Activated CD8-positive, alpha-beta memory T cell treated with anti-CD3 and anti-CD28 coated beads, Interleukin-2, amount 10 ng/mL, durations not matched to agents 7 days and 5 days (primary cell): Measurements from ENCODE around the gene TLL2. TPM values are rescaled to one million over a fixed set of nuclear protein-coding genes. Genes with fewer than 3 reads are reported as not detected.

Experiments
- ATAC-seq: fragments of 150-1000 bp; cut with Tn5 transposase; one replicate; pipeline ENCODE4 v1.10.0; 2021; ENCODE audit warnings: moderate library complexity
- CTCF ChIA-PET: fragments of 350-600 bp; sonication (Branson Sonifier 250); formaldehyde crosslinking; loops from one replicate; lab custom pipeline; 2021; ENCODE audit warnings: antibody characterized with exemption; lab: Charles Lee
- DNase-seq: peaks from one replicate; pipeline ENCODE4 v3.0.0-alpha.2; 2020
- H3K27ac Mint-ChIP-seq: one replicate; pipeline ENCODE4 v1.8.0; 2021; ENCODE audit warnings: mild to moderate bottlenecking, mixed read lengths
- H3K27me3 Mint-ChIP-seq: one replicate; pipeline ENCODE4 v1.8.0; 2021; ENCODE audit warnings: mixed read lengths
- H3K36me3 Mint-ChIP-seq: one replicate; pipeline ENCODE4 v1.8.0; 2021; ENCODE audit warnings: mild to moderate bottlenecking, mixed read lengths
- H3K4me1 Mint-ChIP-seq: one replicate; pipeline ENCODE4 v1.8.0; 2021; ENCODE audit warnings: mixed read lengths
- H3K4me3 Mint-ChIP-seq: one replicate; pipeline ENCODE4 v1.8.0; 2021; ENCODE audit warnings: mild to moderate bottlenecking, moderate library complexity, mixed read lengths
- H3K9me3 Mint-ChIP-seq: one replicate; pipeline ENCODE4 v1.8.0; 2022; ENCODE audit warnings: low read depth, mixed read lengths
- total RNA-seq, 2 experiments: library from RNA; stranded (reverse); gene quantifications; one replicate each; pipeline ENCODE4 v1.2.3, GENCODE V29; 2021

Gene TLL2
- total RNA-seq, 2 experiments from 2014 or later = not detected

DNA sequence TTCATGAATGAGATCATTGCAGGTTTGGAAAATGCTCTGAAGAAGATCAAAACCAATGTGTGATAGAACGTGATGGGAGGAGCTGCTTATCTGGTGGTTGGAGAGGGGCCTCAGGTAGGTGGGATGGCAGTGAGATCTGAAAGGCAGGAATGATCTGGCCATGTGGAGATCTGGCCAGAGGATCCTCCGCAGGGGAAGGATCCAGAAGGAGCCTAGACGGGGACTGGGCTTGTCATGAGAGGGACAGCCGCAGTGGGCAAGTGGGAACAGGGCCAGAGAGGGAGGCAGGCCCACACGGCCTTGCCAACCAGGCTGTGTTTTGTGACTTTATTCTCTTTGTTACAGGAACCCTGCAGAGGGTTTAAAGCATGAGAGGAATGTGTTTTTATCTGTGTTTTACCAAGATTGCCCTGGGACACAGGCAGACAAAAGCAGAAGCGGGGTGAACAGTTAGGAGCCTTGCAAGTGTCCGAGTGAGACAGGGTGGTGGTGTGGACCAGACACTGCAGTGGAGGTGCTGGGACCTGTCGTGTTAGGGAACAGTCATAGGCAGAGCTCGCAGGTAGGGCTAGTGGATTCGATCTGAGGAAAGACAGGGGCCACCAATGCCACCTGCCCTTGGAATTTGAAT, 66.6 kb downstream of the TLL2 start:
- Mint-ChIP-seq H3K9me3 (no peaks in the 10 kb centered on the region), H3K36me3 (no peaks in the 10 kb centered on the region), H3K4me3 (no peak overlapping the region), H3K27me3 (peaks cover 15% of the 10 kb centered on the region), H3K4me1 (no peaks in the 10 kb centered on the region), H3K27ac (no peak overlapping the region)
- no peak for DNase-seq
- CTCF ChIA-PET = no interaction called here
- ATAC-seq = no peak

DNA sequence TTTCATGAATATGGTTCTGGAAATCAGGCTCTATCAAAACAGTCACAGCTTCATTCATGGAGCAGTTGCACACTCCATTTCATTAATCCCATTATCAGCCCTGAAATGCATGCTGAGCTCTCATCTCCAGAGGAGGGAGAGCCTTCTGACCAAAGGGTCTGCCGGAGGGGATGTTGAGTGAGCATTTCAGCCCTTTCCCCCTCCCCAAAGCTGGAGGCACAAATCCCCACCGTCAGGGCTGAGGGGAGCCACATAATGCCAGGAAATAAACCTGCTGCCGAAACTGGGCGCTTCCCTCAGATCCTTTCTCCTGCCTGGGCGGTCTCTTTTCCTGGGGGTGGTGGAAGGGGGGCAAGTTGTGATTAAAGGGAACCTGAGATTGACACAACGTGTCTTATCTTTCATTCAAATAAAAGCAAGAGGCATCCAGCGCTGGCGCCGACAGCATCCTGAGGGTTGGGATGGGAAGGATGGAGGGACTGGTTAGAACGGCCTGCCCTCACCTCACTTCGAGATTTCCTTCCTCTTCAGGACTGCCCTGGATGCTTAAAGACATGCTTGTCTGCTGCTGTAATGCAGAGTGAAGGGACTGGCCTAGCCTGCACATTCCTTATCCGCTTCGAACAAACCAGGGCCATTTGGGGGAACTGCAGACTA, 71.6 kb downstream of the TLL2 start:
- no peak for DNase-seq
- Mint-ChIP-seq H3K27me3 (peaks cover 21% of the 10 kb centered on the region), H3K4me1 (no peaks in the 10 kb centered on the region), H3K36me3 (no peaks in the 10 kb centered on the region), H3K9me3 (peaks cover 2% of the 10 kb centered on the region), H3K27ac (no peak overlapping the region), H3K4me3 (no peak overlapping the region)
- ATAC-seq = no peak
- CTCF ChIA-PET = no interaction called here

DNA sequence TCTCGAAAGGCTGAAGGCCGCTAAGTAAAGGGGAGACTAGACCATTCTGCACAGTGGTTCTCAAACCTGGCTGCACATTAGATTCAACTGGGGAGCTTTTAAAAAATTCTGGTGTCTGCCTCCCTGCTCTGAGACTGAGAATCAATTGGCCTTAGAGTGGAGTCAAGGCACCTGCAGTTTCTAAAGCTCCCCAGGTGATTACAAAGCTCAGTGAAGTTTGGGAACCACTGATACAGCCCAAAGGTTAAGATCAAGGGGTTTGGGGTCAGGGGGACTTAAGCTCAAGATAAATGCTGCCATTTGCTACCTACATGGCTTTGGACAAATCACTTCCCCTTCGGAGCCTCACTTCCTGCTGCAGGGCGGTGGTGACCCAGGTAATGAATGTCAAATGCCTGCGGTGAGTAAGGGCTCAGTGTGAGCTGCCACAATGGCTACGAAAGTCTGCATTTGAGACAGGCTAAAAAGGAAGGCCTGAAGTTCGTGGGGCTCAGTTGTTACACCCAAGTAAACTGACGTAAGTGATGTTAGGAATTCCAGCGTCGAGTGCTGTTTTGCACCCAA, 72.3 kb downstream of the TLL2 start:
- no peaks in the 10 kb centered on the region for H3K36me3 Mint-ChIP-seq

DNA sequence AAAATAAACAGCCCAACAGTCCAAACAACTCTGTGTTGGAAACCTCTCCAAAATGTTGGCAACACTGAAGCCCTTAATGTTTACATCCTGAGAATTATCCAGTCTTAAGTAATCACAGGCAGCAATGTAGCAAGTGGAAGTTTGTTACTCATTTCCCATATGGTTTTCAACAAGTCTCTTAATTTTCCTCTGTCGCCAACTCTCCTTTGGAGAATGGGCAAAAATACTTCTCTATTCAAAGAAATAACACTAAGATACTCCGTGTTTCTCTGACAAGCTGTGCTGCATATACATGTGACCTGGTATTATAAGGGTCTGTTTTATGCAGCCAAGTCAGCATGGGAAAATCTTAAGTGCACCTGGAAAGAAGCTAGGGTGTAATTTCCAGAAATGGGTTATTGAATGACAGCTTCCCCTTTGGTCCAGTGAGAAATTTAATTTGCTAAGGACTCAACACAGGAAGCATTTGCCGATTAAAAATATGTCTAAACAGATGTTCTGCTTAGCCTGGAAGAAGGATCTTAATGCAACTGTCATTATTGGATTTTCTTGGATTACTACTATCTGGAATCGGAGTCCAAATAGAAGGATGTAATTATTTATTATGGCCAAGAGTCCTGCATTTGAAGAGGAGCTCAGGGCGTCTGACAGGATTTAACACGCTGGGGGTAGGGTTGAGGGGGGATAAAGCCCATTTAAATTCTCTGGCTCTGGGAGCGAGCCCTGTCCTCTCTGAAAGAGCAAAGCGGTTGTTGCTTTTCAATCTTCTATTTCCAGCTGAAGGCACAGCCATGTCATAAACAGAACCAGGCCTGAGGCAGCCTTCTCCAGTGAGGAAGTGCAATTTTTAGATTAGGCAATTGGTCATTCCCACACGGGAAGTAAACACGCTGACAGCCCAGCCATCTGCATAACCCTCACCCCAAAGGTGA, 73.1 kb downstream of the TLL2 start:
- H3K4me1 Mint-ChIP-seq = no peaks in the 10 kb centered on the region
- CTCF ChIA-PET = no interaction called here
- H3K4me3 Mint-ChIP-seq = no peak overlapping the region
- no peak overlapping the region for H3K27ac Mint-ChIP-seq
- H3K27me3 Mint-ChIP-seq = peaks cover 18% of the 10 kb centered on the region
- ATAC-seq (no peak), DNase-seq (no peak)
- H3K9me3 Mint-ChIP-seq = peaks cover 2% of the 10 kb centered on the region
- no peaks in the 10 kb centered on the region for H3K36me3 Mint-ChIP-seq

More for the DNA sequence above, 72.3 kb downstream of the TLL2 start:
- no peak for DNase-seq
- Mint-ChIP-seq H3K4me3 (no peak overlapping the region), H3K27ac (no peak overlapping the region), H3K4me1 (no peaks in the 10 kb centered on the region), H3K27me3 (peaks cover 18% of the 10 kb centered on the region), H3K9me3 (peaks cover 2% of the 10 kb centered on the region)
- CTCF ChIA-PET = no interaction called here
- ATAC-seq = no peak

DNA sequence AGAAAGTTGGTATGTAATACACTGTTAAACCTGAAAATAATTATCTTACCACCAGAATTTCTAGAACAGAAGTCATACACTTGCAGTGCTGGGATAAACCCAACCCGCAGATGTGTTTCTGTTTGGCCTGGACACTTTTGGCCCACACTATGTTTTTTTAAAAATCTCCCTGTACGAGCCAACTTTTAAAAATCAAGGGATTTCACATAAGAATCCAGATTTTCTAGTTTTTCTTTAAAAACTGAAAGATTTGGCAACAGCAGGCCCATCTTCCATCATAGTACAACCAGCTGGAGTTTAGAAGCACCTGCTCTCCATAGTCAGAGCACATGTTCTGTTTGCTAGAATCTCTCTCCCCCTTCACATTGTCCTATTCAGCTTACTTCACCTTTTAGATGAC, 74.0 kb downstream of the TLL2 start:
- H3K36me3 Mint-ChIP-seq = no peaks in the 10 kb centered on the region
- no peak overlapping the region for H3K4me3 Mint-ChIP-seq
- H3K27me3 Mint-ChIP-seq = peaks cover 19% of the 10 kb centered on the region
- CTCF ChIA-PET = no interaction called here
- peaks cover 2% of the 10 kb centered on the region for H3K9me3 Mint-ChIP-seq
- no peak for DNase-seq
- ATAC-seq = no peak
- H3K4me1 Mint-ChIP-seq = no peaks in the 10 kb centered on the region
- H3K27ac Mint-ChIP-seq = no peak overlapping the region

DNA sequence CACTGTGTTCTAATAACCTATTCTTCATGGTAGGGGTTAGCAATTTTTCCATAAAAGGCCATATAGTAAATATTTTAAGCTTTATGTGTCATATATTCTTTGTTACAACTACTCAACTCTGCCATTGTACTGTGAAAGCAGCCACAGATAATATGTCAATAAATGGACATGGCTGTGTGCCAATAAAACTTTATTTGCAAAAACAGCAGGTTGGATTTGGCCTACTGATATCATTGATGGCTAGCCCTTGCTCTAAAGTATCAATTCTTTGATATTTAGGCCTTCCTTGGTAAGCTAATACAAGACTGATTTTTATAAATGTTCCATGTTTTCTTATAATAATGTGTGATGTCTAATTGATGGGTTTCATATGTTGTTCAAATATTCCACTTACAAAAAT, 77.7 kb downstream of the TLL2 start:
- Mint-ChIP-seq H3K9me3 (peaks cover 2% of the 10 kb centered on the region), H3K27me3 (peaks cover 22% of the 10 kb centered on the region), H3K4me1 (no peaks in the 10 kb centered on the region), H3K4me3 (no peak overlapping the region), H3K27ac (no peak overlapping the region), H3K36me3 (no peaks in the 10 kb centered on the region)
- CTCF ChIA-PET = no interaction called here
- no peak for DNase-seq
- ATAC-seq = no peak

DNA sequence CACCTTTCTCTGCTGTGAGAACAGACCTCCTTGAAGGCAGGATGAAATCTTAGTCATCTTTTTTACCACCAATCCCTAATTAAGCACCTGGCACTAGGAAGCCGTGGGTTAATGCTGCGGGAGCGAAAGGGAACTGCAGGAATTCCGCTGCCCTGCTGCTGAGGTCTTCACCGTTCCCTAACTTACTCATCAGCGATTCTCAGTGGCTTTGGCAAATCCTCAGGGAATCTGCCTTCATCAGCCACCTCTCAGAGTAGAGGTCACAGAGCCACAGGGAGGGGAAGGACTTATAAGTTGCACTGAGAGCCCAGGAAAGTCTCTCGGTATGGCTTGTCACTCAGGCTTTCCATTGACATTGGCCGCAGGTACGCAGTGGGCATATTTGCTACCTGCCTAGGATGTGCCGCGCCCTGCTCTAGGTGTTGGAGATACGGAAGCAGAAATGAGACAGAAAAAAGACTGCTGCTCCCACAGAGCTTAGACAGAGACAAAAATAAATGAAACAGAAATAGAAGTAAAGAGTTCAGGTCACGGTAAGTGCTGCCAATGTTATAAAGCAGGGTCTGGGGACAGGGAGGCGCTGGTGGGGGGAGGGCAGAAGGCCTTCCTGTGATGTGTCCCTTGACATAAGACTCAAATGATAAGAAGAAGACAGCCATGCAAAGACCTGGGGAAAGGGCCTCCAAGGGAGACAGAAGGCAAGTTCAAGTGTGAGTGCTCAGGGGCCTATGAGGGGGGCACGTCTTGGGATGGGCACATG, 82.3 kb downstream of the TLL2 start:
- Mint-ChIP-seq H3K4me3 (no peak overlapping the region), H3K36me3 (no peaks in the 10 kb centered on the region), H3K4me1 (no peaks in the 10 kb centered on the region), H3K27me3 (peaks cover 34% of the 10 kb centered on the region), H3K9me3 (no peaks in the 10 kb centered on the region), H3K27ac (no peak overlapping the region)
- no peak for ATAC-seq
- CTCF ChIA-PET = no interaction called here
- no peak for DNase-seq

DNA sequence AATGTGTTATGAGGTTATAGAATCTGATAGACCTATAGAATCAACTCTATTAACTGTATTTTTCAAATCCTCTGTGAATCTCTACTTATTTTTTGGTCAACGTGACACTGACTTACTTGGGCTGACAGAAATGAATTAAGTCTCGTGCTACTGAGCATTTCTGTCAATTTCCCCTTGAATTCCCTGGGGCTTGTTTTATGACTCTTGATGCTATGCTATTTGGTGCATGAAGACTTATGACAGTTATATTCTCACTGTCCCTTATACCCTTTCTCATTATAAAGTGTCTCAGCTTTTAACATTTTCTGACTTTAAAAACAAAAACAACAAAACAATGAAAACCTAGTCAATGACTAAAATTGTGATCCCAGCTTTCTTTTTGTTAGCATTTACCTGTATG, 86.4 kb downstream of the TLL2 start:
- H3K9me3 Mint-ChIP-seq = no peaks in the 10 kb centered on the region
- peaks cover 54% of the 10 kb centered on the region for H3K27me3 Mint-ChIP-seq
- ATAC-seq = no peak
- CTCF ChIA-PET = no interaction called here
- H3K36me3 Mint-ChIP-seq = no peaks in the 10 kb centered on the region
- no peak overlapping the region for H3K27ac Mint-ChIP-seq
- no peaks in the 10 kb centered on the region for H3K4me1 Mint-ChIP-seq
- no peak overlapping the region for H3K4me3 Mint-ChIP-seq
- no peak for DNase-seq

DNA sequence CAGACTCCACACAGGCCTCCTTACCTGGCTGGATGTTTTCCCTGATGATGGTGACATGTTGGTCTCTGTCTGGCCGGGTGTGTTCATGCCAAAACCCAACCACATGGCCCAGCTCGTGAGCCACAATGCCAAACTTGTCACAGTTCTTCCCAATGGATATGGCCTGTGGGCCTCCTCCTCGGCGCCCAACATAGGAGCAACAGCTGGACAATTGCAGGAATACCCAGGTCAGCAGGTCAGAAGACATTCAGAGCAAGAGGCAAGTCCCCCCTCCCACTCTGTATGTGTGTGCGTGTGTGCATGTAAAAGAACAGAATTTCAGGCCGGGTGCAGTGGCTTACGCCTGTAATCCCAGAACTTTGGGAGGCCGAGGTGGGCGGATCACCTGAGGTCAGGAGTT, 91.2 kb downstream of the TLL2 start:
- H3K36me3 Mint-ChIP-seq = no peaks in the 10 kb centered on the region
- peaks cover 36% of the 10 kb centered on the region for H3K27me3 Mint-ChIP-seq
- no peaks in the 10 kb centered on the region for H3K4me1 Mint-ChIP-seq
- DNase-seq = no peak
- H3K27ac Mint-ChIP-seq = no peak overlapping the region
- no peaks in the 10 kb centered on the region for H3K9me3 Mint-ChIP-seq
- H3K4me3 Mint-ChIP-seq = no peak overlapping the region
- CTCF ChIA-PET = no interaction called here
- no peak for ATAC-seq

DNA sequence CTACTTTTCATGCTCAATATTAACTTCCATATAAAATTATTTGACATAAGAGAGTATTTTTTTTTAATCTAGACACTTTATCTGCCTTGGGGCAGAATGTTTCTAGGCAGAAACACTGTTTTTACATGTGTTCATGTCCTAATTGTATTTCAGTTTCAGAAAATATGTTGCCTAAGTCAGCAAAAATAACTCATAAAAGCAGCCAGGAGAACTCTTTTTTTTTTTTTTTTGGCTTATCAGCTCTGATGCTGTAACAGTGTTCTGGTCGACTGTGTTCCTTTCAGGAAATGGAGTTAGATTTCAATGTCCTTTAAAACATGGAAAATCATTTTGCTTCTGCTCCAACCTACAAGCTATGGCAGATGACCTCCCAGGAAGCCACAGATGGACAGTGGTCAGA, 91.7 kb downstream of the TLL2 start:
- Mint-ChIP-seq H3K36me3 (no peaks in the 10 kb centered on the region), H3K4me1 (no peaks in the 10 kb centered on the region), H3K4me3 (no peak overlapping the region), H3K9me3 (no peaks in the 10 kb centered on the region), H3K27ac (no peak overlapping the region), H3K27me3 (peaks cover 32% of the 10 kb centered on the region)
- no peak for ATAC-seq
- CTCF ChIA-PET = no interaction called here
- no peak for DNase-seq

DNA sequence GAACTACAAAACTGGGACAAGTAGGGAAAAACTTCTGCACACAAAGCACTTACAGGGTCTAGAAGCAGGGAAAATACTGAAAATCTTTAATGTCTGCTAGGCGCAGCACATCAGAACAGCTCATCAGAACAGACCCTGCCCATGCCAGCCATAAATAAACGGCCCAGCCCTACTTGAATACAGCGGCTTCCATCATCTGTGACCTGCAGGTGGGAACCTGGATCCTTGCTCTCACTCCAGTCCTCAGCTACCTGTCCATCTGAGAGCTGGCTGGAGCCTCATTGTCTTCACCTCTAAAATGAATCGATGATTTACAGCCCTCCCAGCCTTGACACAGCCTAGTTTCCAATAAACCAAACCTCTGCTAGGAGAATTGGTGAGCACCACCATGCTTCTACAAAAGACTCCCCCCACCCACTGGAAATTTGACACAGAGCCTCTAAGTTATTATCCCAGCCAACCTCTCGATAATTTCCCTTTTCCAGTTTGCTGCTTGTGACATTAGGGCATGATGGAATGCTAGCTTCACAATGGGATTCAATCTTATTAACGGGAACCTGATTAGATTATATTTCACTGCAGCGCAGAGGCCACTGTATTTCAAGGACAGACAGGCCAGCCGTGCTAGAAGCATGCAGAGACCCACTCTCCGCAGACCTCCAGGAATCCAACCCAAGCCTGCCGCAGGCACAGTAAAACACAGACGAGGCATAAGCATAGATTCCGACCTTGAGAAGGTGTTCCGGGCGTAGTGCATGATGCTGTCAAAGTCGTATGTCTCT, 93.3 kb downstream of the TLL2 start:
- Mint-ChIP-seq H3K36me3 (no peaks in the 10 kb centered on the region), H3K27ac (no peak overlapping the region), H3K27me3 (peaks cover 21% of the 10 kb centered on the region), H3K4me1 (no peaks in the 10 kb centered on the region), H3K9me3 (no peaks in the 10 kb centered on the region), H3K4me3 (no peak overlapping the region)
- CTCF ChIA-PET = no interaction called here
- no peak for DNase-seq
- ATAC-seq = no peak

DNA sequence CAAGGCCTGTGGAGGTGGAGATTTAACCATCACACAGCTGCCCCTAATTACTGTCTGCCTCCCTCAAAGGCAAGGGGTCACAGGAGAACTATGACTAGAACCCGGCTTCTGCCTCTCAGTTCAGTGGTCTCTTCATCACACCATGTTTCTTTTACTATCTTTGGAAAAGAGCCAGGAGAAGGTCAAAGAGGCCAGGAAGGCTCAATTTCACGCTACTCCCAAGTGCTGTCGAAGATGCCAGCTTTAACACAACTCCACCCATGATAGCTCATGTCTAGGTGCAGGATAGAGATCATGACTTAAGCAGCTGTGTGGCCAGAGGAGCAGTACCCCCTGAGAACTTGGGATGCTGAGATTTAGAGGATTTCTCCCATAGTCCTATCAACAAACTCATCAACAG, 94.4 kb downstream of the TLL2 start:
- Mint-ChIP-seq H3K4me3 (no peak overlapping the region), H3K9me3 (no peaks in the 10 kb centered on the region), H3K27me3 (peaks cover 15% of the 10 kb centered on the region), H3K4me1 (no peaks in the 10 kb centered on the region), H3K36me3 (no peaks in the 10 kb centered on the region), H3K27ac (no peak overlapping the region)
- ATAC-seq = no peak
- DNase-seq = no peak
- CTCF ChIA-PET = interaction anchor here (0.6 kb wide), 1 partner anchor 148 kb away, joined by 3 read pairs; no protein-coding TSS in a partner anchor
